Spleen (tissue), 7 donors: ENCODE results near the gene C12orf42.

ENCODE experiments used
- POLR2AphosphoS5 ChIP-seq, 3 donors: sonication (generic); formaldehyde crosslinking; IDR thresholded peaks; one replicate each; pipeline ENCODE4 v1.5.1; 2017; ENCODE audit warnings: antibody characterized with exemption in 3 of 3
- TF ChIP-seq, protein P1 (sequence below), 11 experiments: fragments of 200-600 bp in 7 of 11; fragments of 450-650 bp in 4 of 11; sonication (generic) in 4 of 11; IDR thresholded peaks in 8 of 11; conservative IDR thresholded peaks in 3 of 11; 1 replicate in 7 of 11; 2 replicates in 4 of 11; pipeline versions ENCODE4 v1.4.0 to v1.8.0; 2016 to 2021; ENCODE audit warnings: antibody characterized with exemption in 11 of 11, inconsistent platforms in 4 of 11, mild to moderate bottlenecking in 1 of 11
- donor health status: DM: no; HTN: no; CAD: no; lungs with moderate emphysema.
- donor health status: DM: no; HTN: no; CAD: no.
- donor health status: DM: no; HTN: no; CAD: no.

DNA sequence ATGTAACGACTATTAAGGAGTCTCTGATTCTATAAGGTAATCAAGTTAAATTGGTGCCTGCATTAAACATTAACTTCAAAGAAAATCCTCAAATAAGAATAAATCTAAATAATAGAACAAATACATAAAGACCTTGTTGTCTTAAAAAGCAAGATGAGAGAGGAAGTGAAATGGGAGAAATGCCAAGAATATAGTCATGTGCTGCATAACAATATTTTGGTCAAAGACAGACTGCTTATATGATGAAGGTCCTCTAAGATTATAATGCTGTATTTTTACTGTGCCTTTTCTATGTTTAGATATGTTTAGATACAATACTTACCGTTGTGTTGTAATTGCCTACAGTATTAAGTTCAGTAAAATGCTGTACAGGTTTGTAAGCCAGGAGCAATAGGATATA, 213.6 kb downstream of the C12orf42 start:
- TF ChIP-seq, protein P1, sequence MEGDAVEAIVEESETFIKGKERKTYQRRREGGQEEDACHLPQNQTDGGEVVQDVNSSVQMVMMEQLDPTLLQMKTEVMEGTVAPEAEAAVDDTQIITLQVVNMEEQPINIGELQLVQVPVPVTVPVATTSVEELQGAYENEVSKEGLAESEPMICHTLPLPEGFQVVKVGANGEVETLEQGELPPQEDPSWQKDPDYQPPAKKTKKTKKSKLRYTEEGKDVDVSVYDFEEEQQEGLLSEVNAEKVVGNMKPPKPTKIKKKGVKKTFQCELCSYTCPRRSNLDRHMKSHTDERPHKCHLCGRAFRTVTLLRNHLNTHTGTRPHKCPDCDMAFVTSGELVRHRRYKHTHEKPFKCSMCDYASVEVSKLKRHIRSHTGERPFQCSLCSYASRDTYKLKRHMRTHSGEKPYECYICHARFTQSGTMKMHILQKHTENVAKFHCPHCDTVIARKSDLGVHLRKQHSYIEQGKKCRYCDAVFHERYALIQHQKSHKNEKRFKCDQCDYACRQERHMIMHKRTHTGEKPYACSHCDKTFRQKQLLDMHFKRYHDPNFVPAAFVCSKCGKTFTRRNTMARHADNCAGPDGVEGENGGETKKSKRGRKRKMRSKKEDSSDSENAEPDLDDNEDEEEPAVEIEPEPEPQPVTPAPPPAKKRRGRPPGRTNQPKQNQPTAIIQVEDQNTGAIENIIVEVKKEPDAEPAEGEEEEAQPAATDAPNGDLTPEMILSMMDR (IDR thresholded peaks at IDR 0.05 in 8 of 11, conservative IDR thresholded peaks at IDR 0.05 in 3 of 11): no peak
- TF ChIP-seq POLR2AphosphoS5 (IDR thresholded peaks at IDR 0.05): no peak
